Ovary (tissue), 3 donors: ENCODE results near the gene FOXD4L3.
"Not testable (repeated sequence)": the region's sequence is repeated elsewhere in the genome, so short reads cannot be mapped to it uniquely, and the experiment has no call there.

Source experiments
- CTCF ChIP-seq, 3 donors: fragments of 450-650 bp in 2 of 3; fragments of 200-600 bp in 1 of 3; IDR thresholded peaks; one replicate each; pipeline versions ENCODE4 v1.5.1 to v1.8.0; 2016 to 2022; ENCODE audit warnings: antibody characterized with exemption in 3 of 3, mild to moderate bottlenecking in 1 of 3
- POLR2A ChIP-seq: fragments of 450-650 bp; IDR thresholded peaks from one replicate; pipeline ENCODE4 v1.6.1; 2017; ENCODE audit warnings: antibody characterized with exemption, mild to moderate bottlenecking, moderate library complexity
- donor health status: DM: no; HTN: no; CAD: no.

GRCh38 chr9:68324518-68324917, 21.9 kb downstream of the FOXD4L3 start:
- TF ChIP-seq POLR2A; CTCF (IDR thresholded peaks at IDR 0.05): not testable (repeated sequence)
